Right lobe of liver (tissue), 6 donors: ENCODE measurements around the gene ENDOV. TPM values are rescaled to one million over a fixed set of nuclear protein-coding genes. Genes with fewer than 3 reads are reported as not detected.
A peak's percentile ranks its signal among the peaks of the same experiment; 100 is the strongest.

ENCODE experiments used
- ATAC-seq, 4 donors: fragments of 200-7000 bp; cut with Tn5 transposase; one replicate each; pipeline ENCODE4 v1.9.1; 2020; ENCODE audit warnings: mild to moderate bottlenecking in 4 of 4, moderate library complexity in 4 of 4
- DNase-seq, 3 donors: peaks; one replicate each; pipeline ENCODE4 v3.0.0-alpha.2; 2020
- H3K27ac ChIP-seq, 3 donors: fragments of 200-600 bp; one replicate each; pipeline ENCODE4 v1.8.0; 2022
- H3K27me3 ChIP-seq, 2 donors: fragments of 200-600 bp; one replicate each; pipeline ENCODE4 v1.8.0; 2022
- H3K36me3 ChIP-seq, 4 donors: fragments of 200-600 bp; sonication (generic) in 1 of 4; one replicate each; pipeline versions ENCODE4 v1.5.1 to v1.8.0; 2017 to 2022; ENCODE audit warnings: control low read depth in 1 of 4
- H3K4me1 ChIP-seq, 4 donors: fragments of 200-600 bp; sonication (generic) in 1 of 4; one replicate each; pipeline versions ENCODE4 v1.5.1 to v1.8.0; 2017 to 2022; ENCODE audit warnings: control low read depth in 1 of 4
- H3K4me3 ChIP-seq, 3 donors: fragments of 200-600 bp; one replicate each; pipeline ENCODE4 v1.8.0; 2022
- H3K9me3 ChIP-seq, 4 donors: fragments of 200-600 bp; sonication (generic) in 1 of 4; one replicate each; pipeline versions ENCODE4 v1.5.1 to v1.8.0; 2017 to 2022; ENCODE audit warnings: control low read depth in 1 of 4
- CTCF ChIP-seq, 4 donors: fragments of 200-600 bp in 3 of 4; fragments of 450-650 bp in 1 of 4; IDR thresholded peaks; one replicate each; pipeline versions ENCODE4 v1.5.1 to v1.8.0; 2016 to 2022; ENCODE audit warnings: antibody characterized with exemption in 4 of 4, mild to moderate bottlenecking in 2 of 4
- POLR2A ChIP-seq: fragments of 450-650 bp; IDR thresholded peaks from one replicate; pipeline ENCODE4 v1.6.1; 2017; ENCODE audit warnings: antibody characterized with exemption, mild to moderate bottlenecking
- WGBS: methylation state at CpG from one replicate; pipeline ENCODE4 v1.1.6; 2018; ENCODE audit warnings: low coverage, low lambda C conversion rate; ENCODE audit not compliant: insufficient coverage; ENCODE audit errors: missing lambda C conversion rate; 5-methylcytosine and 5-hydroxymethylcytosine counted together
- intact Hi-C, 2 donors: fragments of 100-400 bp; cut with DNase I; formaldehyde crosslinking; loops; one replicate each; pipeline versions ENCODE4 v1.11.2 to v1.14.1; 2022
- total RNA-seq, 6 experiments: library from RNA; depleted of rRNA in 2 of 6; stranded (reverse); fragments of >200 nt in 2 of 6; fragmentation: NEBNext Ultra II Directional in 3 of 6; extraction: Animal tissue kit (Norgen Biotek cat#: 25700) in 3 of 6; gene quantifications; one replicate each; pipeline versions ENCODE4 v1.1.0 to v1.2.4, GENCODE V29; 2016 to 2023
- donor health status: DM: no; HTN: yes; CAD: no.
- donor health status: DM: no; HTN: no; CAD: no.
- donor health status: DM: no; HTN: no; CAD: no.
- donor health status: DM: no; HTN: yes; CAD: no.
- donor health status: DM: no; HTN: yes; CAD: no.

ENDOV gene
- total RNA-seq, 6 experiments from 2014 or later: 6.8 to 14.1 (median 11.3) TPM

GRCh38 chr17:80416940-80417293 is 1.9 kb downstream of the ENDOV start:
- TF ChIP-seq CTCF (IDR thresholded peaks at IDR 0.05) (no peak), POLR2A (no peak)
- peak in 1 of 3 donors; percentile 22 for DNase-seq
- intact Hi-C loops: no loop called here

GRCh38 chr17:80418589-80418988 is 3.6 kb downstream of the ENDOV start:
- Histone ChIP-seq H3K4me3 (no peak overlapping the region), H3K9me3 (no peaks in the 10 kb centered on the region), H3K4me1 (peaks cover 0 to 13% (median 4%) of the 10 kb centered on the region in 4 donors), H3K36me3 (peaks cover 0 to 2% (median 0%) of the 10 kb centered on the region in 4 donors), H3K27me3 (no peaks in the 10 kb centered on the region), H3K27ac (no peak overlapping the region)
- ATAC-seq (no peak), DNase-seq (no peak)
- TF ChIP-seq CTCF (IDR thresholded peaks at IDR 0.05) (no peak), POLR2A (no peak)
- 94% methylated on average over 11 of the region's 11 CpGs for WGBS
- intact Hi-C loops: no loop called here

More at GRCh38 chr17:80416940-80417293, 1.9 kb downstream of the ENDOV start:
- peaks cover 0 to 13% (median 4%) of the 10 kb centered on the region in 4 donors for H3K4me1 ChIP-seq
- ATAC-seq: no peak
- H3K36me3 ChIP-seq: peaks cover 0 to 2% (median 0%) of the 10 kb centered on the region in 4 donors
- H3K27me3 ChIP-seq: no peaks in the 10 kb centered on the region
- H3K4me3 ChIP-seq: no peak overlapping the region
- no peak overlapping the region for H3K27ac ChIP-seq
- 45% methylated on average over 5 of the region's 6 CpGs for WGBS
- no peaks in the 10 kb centered on the region for H3K9me3 ChIP-seq

GRCh38 chr17:80419255-80419654 is 4.3 kb downstream of the ENDOV start:
- peaks cover 0 to 13% (median 4%) of the 10 kb centered on the region in 4 donors for H3K4me1 ChIP-seq
- H3K36me3 ChIP-seq: peaks cover 0 to 2% (median 0%) of the 10 kb centered on the region in 4 donors
- TF ChIP-seq CTCF (IDR thresholded peaks at IDR 0.05) (no peak), POLR2A (no peak)
- H3K27ac ChIP-seq: no peak overlapping the region
- WGBS: 71% methylated on average over 1 of the region's 11 CpGs
- intact Hi-C loops: no loop called here
- no peak for ATAC-seq
- no peak for DNase-seq
- no peaks in the 10 kb centered on the region for H3K9me3 ChIP-seq
- H3K4me3 ChIP-seq: no peak overlapping the region
- H3K27me3 ChIP-seq: no peaks in the 10 kb centered on the region

GRCh38 chr17:80421381-80422090 is 6.6 kb downstream of the ENDOV start:
- no peak overlapping the region for H3K4me3 ChIP-seq
- H3K4me1 ChIP-seq: peaks cover 0 to 4% (median 0%) of the 10 kb centered on the region in 4 donors
- H3K36me3 ChIP-seq: peaks cover 0 to 2% (median 0%) of the 10 kb centered on the region in 4 donors
- TF ChIP-seq POLR2A (no peak), CTCF (IDR thresholded peaks at IDR 0.05) (no peak)
- no peaks in the 10 kb centered on the region for H3K9me3 ChIP-seq
- 71% methylated on average over 4 of the region's 20 CpGs for WGBS
- DNase-seq (peak in 1 of 3 donors; percentile 43), ATAC-seq (no peak)
- no peaks in the 10 kb centered on the region for H3K27me3 ChIP-seq
- intact Hi-C loops: loop anchor here in 1 of 2 donors (5.0 to 10.0 kb wide), 2 partner anchors 153 to 561 kb away; no protein-coding TSS in a partner anchor
- no peak overlapping the region for H3K27ac ChIP-seq
